Thoracic aorta (tissue), 2 donors: ENCODE data around the gene HOXC4. TPM values are rescaled to one million over a fixed set of nuclear protein-coding genes. Genes with fewer than 3 reads are reported as not detected.

Experiments
- ATAC-seq: fragments of 150-250 bp; one replicate; pipeline ENCODE4 v1.8.0; 2017; ENCODE audit warnings: low read depth; ENCODE audit not compliant: insufficient number of reproducible peaks, low FRiP score
- DNase-seq: peaks from one replicate; pipeline ENCODE4 v3.0.0-alpha.2; 2020; ENCODE audit warnings: low spot score
- H3K27ac ChIP-seq, 2 donors: fragments of 200-600 bp; sonication (generic); 1 replicate in 1 of 2; 2 replicates in 1 of 2; pipeline ENCODE4 v1.5.1; 2016; ENCODE audit warnings: mild to moderate bottlenecking in 2 of 2, moderate library complexity in 2 of 2
- H3K27me3 ChIP-seq: fragments of 200-600 bp; sonication (generic); replicated peaks from 2 replicates; pipeline ENCODE4 v1.6.0; 2016; ENCODE audit warnings: mild to moderate bottlenecking; ENCODE audit not compliant: insufficient read depth
- H3K36me3 ChIP-seq: fragments of 200-600 bp; sonication (generic); one replicate; pipeline ENCODE4 v1.5.1; 2016
- H3K4me1 ChIP-seq, 2 donors: fragments of 200-600 bp; sonication (generic); 1 replicate in 1 of 2; 2 replicates in 1 of 2; pipeline versions ENCODE4 v1.5.1 to v1.6.0; 2016; ENCODE audit warnings: low read depth in 2 of 2, mild to moderate bottlenecking in 1 of 2; ENCODE audit not compliant: control insufficient read depth in 1 of 2
- H3K4me3 ChIP-seq: fragments of 200-600 bp; sonication (generic); 2 replicates; pipeline ENCODE4 v1.5.1; 2016; ENCODE audit warnings: mild to moderate bottlenecking
- H3K9me3 ChIP-seq: fragments of 200-600 bp; sonication (generic); 2 replicates; pipeline ENCODE4 v1.5.1; 2016
- CTCF ChIP-seq: fragments of 200-600 bp; sonication (generic); IDR thresholded peaks from one replicate; pipeline ENCODE4 v1.5.1; 2019; ENCODE audit warnings: antibody characterized with exemption
- total RNA-seq, 2 donors: library from RNA; depleted of rRNA; stranded (reverse); fragments of >200 nt; gene quantifications; one replicate each; pipeline versions ENCODE4 v1.1.0 to v1.2.3, GENCODE V29; 2016

HOXC4 gene
- total RNA-seq, 2 donors from 2014 or later = 1.2 TPM; not detected in 1

GRCh38 chr12:54045401-54045800, 8.2 kb upstream of the HOXC4 start:
- no peaks in the 10 kb centered on the region for H3K4me1 ChIP-seq
- H3K27ac ChIP-seq = no peak overlapping the region
- no peak for TF ChIP-seq CTCF
- no peak overlapping the region for H3K4me3 ChIP-seq
- no peak for DNase-seq
- no peaks in the 10 kb centered on the region for H3K36me3 ChIP-seq
- ATAC-seq = no peak
- no peaks in the 10 kb centered on the region for H3K9me3 ChIP-seq
- H3K27me3 ChIP-seq = no peaks in the 10 kb centered on the region

GRCh38 chr12:54045868-54046521, 7.6 kb upstream of the HOXC4 start:
- no peak for TF ChIP-seq CTCF
- ATAC-seq (no peak), DNase-seq (no peak)
- H3K4me1 ChIP-seq = no peaks in the 10 kb centered on the region
- H3K9me3 ChIP-seq = no peaks in the 10 kb centered on the region
- H3K27me3 ChIP-seq = no peaks in the 10 kb centered on the region
- no peak overlapping the region for H3K4me3 ChIP-seq
- no peak overlapping the region for H3K27ac ChIP-seq
- H3K36me3 ChIP-seq = no peaks in the 10 kb centered on the region

- no peak overlapping the region for H3K27ac ChIP-seq
- no peaks in the 10 kb centered on the region for H3K27me3 ChIP-seq
- no peak for TF ChIP-seq CTCF
Measured at GRCh38 chr12:54046809-54047159, 6.9 kb upstream of the HOXC4 start.

GRCh38 chr12:54047160-54047963, 6.3 kb upstream of the HOXC4 start:
- H3K27ac ChIP-seq = no peak overlapping the region
- DNase-seq = no peak

More at GRCh38 chr12:54046809-54047159, 6.9 kb upstream of the HOXC4 start:
- Histone ChIP-seq H3K9me3 (no peaks in the 10 kb centered on the region), H3K4me3 (no peak overlapping the region), H3K4me1 (no peaks in the 10 kb centered on the region), H3K36me3 (no peaks in the 10 kb centered on the region)
- no peak for ATAC-seq
- DNase-seq = no peak

More at GRCh38 chr12:54047160-54047963, 6.3 kb upstream of the HOXC4 start:
- no peaks in the 10 kb centered on the region for H3K36me3 ChIP-seq
- no peak for ATAC-seq
- no peaks in the 10 kb centered on the region for H3K27me3 ChIP-seq
- no peak for TF ChIP-seq CTCF
- peaks cover 0 to 1% of the 10 kb centered on the region in 2 donors for H3K4me1 ChIP-seq
- no peak overlapping the region for H3K4me3 ChIP-seq
- no peaks in the 10 kb centered on the region for H3K9me3 ChIP-seq
